Neuronal stem cell (in vitro differentiated cells): ENCODE measurements around the gene GID8.
A peak's percentile ranks its signal among the peaks of the same experiment; 100 is the strongest.

Source experiments
- DNase-seq: peaks from one replicate; pipeline ENCODE4 v3.0.0-alpha.2; 2013; ENCODE audit warnings: low spot score
- H2AFZ ChIP-seq: one replicate; pipeline ENCODE4 v1.6.1; 2013; ENCODE audit warnings: mild to moderate bottlenecking, low read length, inconsistent platforms
- H2AK5ac ChIP-seq: 2 replicates; pipeline ENCODE4 v1.6.1; 2013; ENCODE audit warnings: low read depth, mild to moderate bottlenecking, inconsistent platforms, low read length, moderate library complexity, mixed read lengths
- H2BK120ac ChIP-seq: 2 replicates; pipeline ENCODE4 v1.6.1; 2013; ENCODE audit warnings: low read depth, mild to moderate bottlenecking, inconsistent platforms, low read length, moderate library complexity, mixed read lengths
- H2BK12ac ChIP-seq: one replicate; pipeline ENCODE4 v1.6.1; 2013; ENCODE audit warnings: low read length, inconsistent platforms
- H2BK15ac ChIP-seq: 2 replicates; pipeline ENCODE4 v1.6.1; 2013; ENCODE audit warnings: mild to moderate bottlenecking, low read length, inconsistent platforms, mixed read lengths
- H2BK5ac ChIP-seq: one replicate; pipeline ENCODE4 v1.6.1; 2013; ENCODE audit warnings: inconsistent platforms, mild to moderate bottlenecking, low read length, moderate library complexity
- H3K14ac ChIP-seq: one replicate; pipeline ENCODE4 v1.6.1; 2013; ENCODE audit warnings: low read length, inconsistent platforms
- H3K18ac ChIP-seq: 2 replicates; pipeline ENCODE4 v1.6.1; 2013; ENCODE audit warnings: low read length, inconsistent platforms
- H3K23ac ChIP-seq: 2 replicates; pipeline ENCODE4 v1.6.1; 2013; ENCODE audit warnings: low read depth, mild to moderate bottlenecking, mixed read lengths, low read length, inconsistent platforms; ENCODE audit not compliant: poor library complexity
- H3K27ac ChIP-seq: replicated peaks from 3 replicates; pipeline ENCODE4 v1.5.1; 2013; ENCODE audit warnings: low read length, inconsistent platforms
- H3K27me3 ChIP-seq, 3 experiments: 2 replicates each; pipeline ENCODE4 v1.6.1; 2013; ENCODE audit warnings: low read length in 3 of 3, mild to moderate bottlenecking in 2 of 3, inconsistent platforms in 1 of 3, low read depth in 1 of 3, mixed read lengths in 1 of 3, moderate library complexity in 1 of 3; ENCODE audit not compliant: control insufficient read depth in 3 of 3, insufficient read depth in 3 of 3
- H3K36me3 ChIP-seq, 2 donors: replicated peaks in 1 of 2; 2 replicates each; pipeline ENCODE4 v1.6.1; 2013; ENCODE audit warnings: low read length in 2 of 2; ENCODE audit not compliant: control insufficient read depth in 2 of 2, insufficient read depth in 2 of 2
- H3K4ac ChIP-seq: 2 replicates; pipeline ENCODE4 v1.6.1; 2013; ENCODE audit warnings: inconsistent platforms, mild to moderate bottlenecking, low read length, moderate library complexity
- H3K4me1 ChIP-seq, 2 donors: 1 replicate in 1 of 2; 2 replicates in 1 of 2; pipeline ENCODE4 v1.6.1; 2013; ENCODE audit warnings: low read length in 2 of 2, low read depth in 1 of 2; ENCODE audit not compliant: control insufficient read depth in 2 of 2, insufficient read depth in 1 of 2
- H3K4me2 ChIP-seq: one replicate; pipeline ENCODE4 v1.6.1; 2013; ENCODE audit warnings: mild to moderate bottlenecking, low read length, inconsistent platforms; ENCODE audit not compliant: insufficient read depth, poor library complexity, severe bottlenecking
- H3K4me3 ChIP-seq, 2 donors: 2 replicates each; pipeline ENCODE4 v1.5.1; 2013; ENCODE audit warnings: low read length in 2 of 2, mild to moderate bottlenecking in 2 of 2, inconsistent platforms in 1 of 2, moderate library complexity in 1 of 2
- H3K79me1 ChIP-seq: one replicate; pipeline ENCODE4 v1.6.1; 2013; ENCODE audit warnings: low read depth, mild to moderate bottlenecking, inconsistent platforms, low read length, moderate library complexity
- H3K9ac ChIP-seq: one replicate; pipeline ENCODE4 v1.6.1; 2013; ENCODE audit warnings: mild to moderate bottlenecking, low read depth, low read length, inconsistent platforms; ENCODE audit not compliant: poor library complexity
- H3K9me3 ChIP-seq, 2 donors: replicated peaks in 1 of 2; 2 replicates each; pipeline versions ENCODE3 to v1.6.1; 2013; ENCODE audit warnings: low read length in 2 of 2, mild to moderate bottlenecking in 2 of 2, inconsistent platforms in 1 of 2, low read depth in 1 of 2, mixed read lengths in 1 of 2, moderate library complexity in 1 of 2; ENCODE audit not compliant: control insufficient read depth in 2 of 2, insufficient read depth in 1 of 2
- H4K8ac ChIP-seq: one replicate; pipeline ENCODE4 v1.6.1; 2013; ENCODE audit warnings: low read depth, mild to moderate bottlenecking, inconsistent platforms, low read length, moderate library complexity
- H4K91ac ChIP-seq: one replicate; pipeline ENCODE4 v1.6.1; 2013; ENCODE audit warnings: low read length, low read depth, mild to moderate bottlenecking, inconsistent platforms; ENCODE audit not compliant: poor library complexity
- WGBS, 2 donors: extraction: QIAGEN DNeasy Blood & Tissue Kit; methylation state at CpG; one replicate each; pipeline ENCODE4 v1.1.7; 2013; ENCODE audit warnings: missing lambda C conversion rate in 2 of 2, mixed read lengths in 1 of 2; ENCODE audit not compliant: insufficient read length in 2 of 2, insufficient replicate concordance in 1 of 2; ENCODE audit errors: extremely low coverage in 2 of 2; 5-methylcytosine and 5-hydroxymethylcytosine counted together

GID8 gene

GRCh38 chr20:62966212-62967148, 28.5 kb downstream of the GID8 start:
- no peaks in the 10 kb centered on the region for H3K36me3 ChIP-seq
- no peak overlapping the region for H3K4ac ChIP-seq
- peak overlapping the region; percentile 88 for H2AK5ac ChIP-seq
- no peaks in the 10 kb centered on the region for H3K9me3 ChIP-seq
- H3K14ac ChIP-seq: peak overlapping the region; percentile 47
- no peak overlapping the region for H3K4me2 ChIP-seq
- no peak for DNase-seq
- H2BK120ac ChIP-seq: no peak overlapping the region
- H4K91ac ChIP-seq: no peak overlapping the region
- H3K9ac ChIP-seq: no peak overlapping the region
- no peak overlapping the region for H2AFZ ChIP-seq
- H2BK12ac ChIP-seq: no peak overlapping the region
- no peak overlapping the region for H2BK15ac ChIP-seq
- H2BK5ac ChIP-seq: peak overlapping the region; percentile 78
- no peak overlapping the region for H3K4me3 ChIP-seq
- peaks cover 0 to 70% (median 0%) of the 10 kb centered on the region in 3 experiments for H3K27me3 ChIP-seq
- no peak overlapping the region for H3K23ac ChIP-seq
- H3K27ac ChIP-seq: no peak overlapping the region
- no peaks in the 10 kb centered on the region for H3K4me1 ChIP-seq
- H4K8ac ChIP-seq: no peak overlapping the region
- no CpG with 5 or more reads among the region's 27 CpGs for WGBS, 2 donors
- no peaks in the 10 kb centered on the region for H3K79me1 ChIP-seq
- peak overlapping the region; percentile 48 for H3K18ac ChIP-seq

GRCh38 chr20:62967149-62967501, 29.2 kb downstream of the GID8 start:
- H3K9me3 ChIP-seq: peaks cover 0 to under 1% of the 10 kb centered on the region in 2 donors

GRCh38 chr20:62967628-62968351, 29.8 kb downstream of the GID8 start:
- H3K4me2 ChIP-seq: no peak overlapping the region
- H3K4me3 ChIP-seq: no peak overlapping the region
- H3K79me1 ChIP-seq: no peaks in the 10 kb centered on the region
- peak overlapping the region; percentile 88 for H2AK5ac ChIP-seq
- no peak overlapping the region for H3K18ac ChIP-seq
- no peak overlapping the region for H2BK12ac ChIP-seq
- no peak overlapping the region for H2BK120ac ChIP-seq
- DNase-seq: no peak
- peak overlapping the region; percentile 63 for H3K14ac ChIP-seq
- H3K9me3 ChIP-seq: peaks cover 0 to 2% of the 10 kb centered on the region in 2 donors
- no peak overlapping the region for H4K8ac ChIP-seq
- H2BK15ac ChIP-seq: peak overlapping the region; percentile 89
- no peak overlapping the region for H3K4ac ChIP-seq
- H3K27me3 ChIP-seq: peaks cover 2 to 81% (median 7%) of the 10 kb centered on the region in 3 experiments
- no peak overlapping the region for H3K27ac ChIP-seq
- WGBS, 2 donors: no CpG with 5 or more reads among the region's 27 CpGs
- H3K36me3 ChIP-seq: no peaks in the 10 kb centered on the region
- H3K4me1 ChIP-seq: peaks cover 0 to 4% of the 10 kb centered on the region in 2 donors
- peak overlapping the region; percentile 78 for H2BK5ac ChIP-seq
- H4K91ac ChIP-seq: no peak overlapping the region
- peak overlapping the region; percentile 21 for H3K9ac ChIP-seq
- peak overlapping the region; percentile 8 for H3K23ac ChIP-seq
- no peak overlapping the region for H2AFZ ChIP-seq

More at GRCh38 chr20:62967149-62967501, 29.2 kb downstream of the GID8 start:
- Histone ChIP-seq H3K18ac (peak overlapping the region; percentile 28), H3K4me3 (no peak overlapping the region), H4K8ac (no peak overlapping the region), H3K79me1 (no peaks in the 10 kb centered on the region), H3K4me2 (no peak overlapping the region), H3K4ac (no peak overlapping the region), H3K4me1 (peaks cover 0 to under 1% of the 10 kb centered on the region in 2 donors), H3K27me3 (peaks cover 0 to 76% (median under 1%) of the 10 kb centered on the region in 3 experiments), H3K27ac (no peak overlapping the region), H2BK5ac (peak overlapping the region; percentile 78), H2BK15ac (no peak overlapping the region), H3K14ac (peak overlapping the region; percentile 47), H2AFZ (no peak overlapping the region), H3K9ac (peak overlapping the region; percentile 50), H2BK12ac (no peak overlapping the region), H2AK5ac (peak overlapping the region; percentile 88), H2BK120ac (no peak overlapping the region), H4K91ac (no peak overlapping the region), H3K36me3 (no peaks in the 10 kb centered on the region), H3K23ac (no peak overlapping the region)
- DNase-seq: no peak
- no CpG with 5 or more reads among the region's 6 CpGs for WGBS, 2 donors
